KG1 (cell line): ENCODE measurements around the gene FAM167B.
A peak's percentile ranks its signal among the peaks of the same experiment; 100 is the strongest.

Experiments
- DNase-seq: peaks from one replicate; lab custom pipeline; 2025; lab: John Stamatoyannopoulos, UW

FAM167B gene

GRCh38 chr1:32223683-32224082 is 23.3 kb upstream of the FAM167B start:
- no peak for DNase-seq

GRCh38 chr1:32224285-32224684 is 22.7 kb upstream of the FAM167B start:
- no peak for DNase-seq

- DNase-seq: no peak
Observed at GRCh38 chr1:32228771-32229170, 18.3 kb upstream of the FAM167B start.

- DNase-seq: no peak
Observed at GRCh38 chr1:32231843-32232432, 15.1 kb upstream of the FAM167B start.

GRCh38 chr1:32232558-32233304 is 14.3 kb upstream of the FAM167B start:
- no peak for DNase-seq

GRCh38 chr1:32234792-32235191 is 12.2 kb upstream of the FAM167B start:
- DNase-seq: no peak

GRCh38 chr1:32239337-32239736 is 7.7 kb upstream of the FAM167B start:
- DNase-seq: no peak

- no peak for DNase-seq
Observed at GRCh38 chr1:32239790-32240139, 7.3 kb upstream of the FAM167B start.

- DNase-seq: no peak
Observed at GRCh38 chr1:32240140-32240951, 6.7 kb upstream of the FAM167B start.

GRCh38 chr1:32241001-32241763 is 5.8 kb upstream of the FAM167B start:
- no peak for DNase-seq

- no peak for DNase-seq
Observed at GRCh38 chr1:32242341-32242851, 4.6 kb upstream of the FAM167B start.

- no peak for DNase-seq
Observed at GRCh38 chr1:32247452-32247851, 430 bp downstream of the FAM167B start.

- DNase-seq: no peak
Observed at GRCh38 chr1:32247983-32248889, 1.2 kb downstream of the FAM167B start.

GRCh38 chr1:32249831-32250525 is 3.0 kb downstream of the FAM167B start:
- peak; percentile 68 for DNase-seq

GRCh38 chr1:32250893-32251716 is 4.1 kb downstream of the FAM167B start, which contains the start of gene LCK:
TSS of gene LCK (plus strand) at chr1:32251265. CDS start at chr1:32274330, 23,065 bp downstream.
- DNase-seq: no peak

GRCh38 chr1:32255072-32256071 is 8.3 kb downstream of the FAM167B start:
- DNase-seq: no peak

- DNase-seq: no peak
Observed at GRCh38 chr1:32256473-32257226, 9.6 kb downstream of the FAM167B start.

GRCh38 chr1:32257227-32257508 is 10.1 kb downstream of the FAM167B start:
- DNase-seq: no peak
